Large intestine (tissue), 3 donors: Measurements from ENCODE around the gene RTN3. TPM values are rescaled to one million over a fixed set of nuclear protein-coding genes. Genes with fewer than 3 reads are reported as not detected.

Experiments
- DNase-seq, 2 donors: peaks; one replicate each; pipeline versions ENCODE4 v3.0.0 to v3.0.0-alpha.2; 2013
- H3K27ac ChIP-seq: one replicate; pipeline ENCODE4 v1.5.1; 2013; ENCODE audit warnings: low read length
- H3K27me3 ChIP-seq: 2 replicates; pipeline ENCODE4 v1.6.1; 2013; ENCODE audit warnings: low read length; ENCODE audit not compliant: control insufficient read depth, insufficient read depth
- H3K36me3 ChIP-seq: 2 replicates; pipeline ENCODE4 v1.6.1; 2013; ENCODE audit warnings: low read length; ENCODE audit not compliant: control insufficient read depth, insufficient read depth
- H3K4me1 ChIP-seq: one replicate; pipeline ENCODE4 v1.6.1; 2013; ENCODE audit warnings: low read length; ENCODE audit not compliant: control insufficient read depth, insufficient read depth
- H3K4me3 ChIP-seq: one replicate; pipeline ENCODE4 v1.5.1; 2013; ENCODE audit warnings: low read length
- H3K9me3 ChIP-seq: one replicate; pipeline ENCODE4 v1.6.1; 2013; ENCODE audit warnings: mild to moderate bottlenecking, low read depth, low read length, moderate library complexity; ENCODE audit not compliant: control insufficient read depth
- WGBS: methylation state at CpG from one replicate; pipeline ENCODE4 v1.1.5; 2013; ENCODE audit warnings: low lambda C conversion rate; ENCODE audit not compliant: insufficient coverage; 5-methylcytosine and 5-hydroxymethylcytosine counted together
- polyA plus RNA-seq: library from polyadenylated mRNA; unstranded; fragments of 120-200 nt; gene quantifications from one replicate; pipeline ENCODE4 v1.2.1, GENCODE V29; 2013

The RTN3 gene
- polyA plus RNA-seq, 1 donor: 103 TPM

DNA sequence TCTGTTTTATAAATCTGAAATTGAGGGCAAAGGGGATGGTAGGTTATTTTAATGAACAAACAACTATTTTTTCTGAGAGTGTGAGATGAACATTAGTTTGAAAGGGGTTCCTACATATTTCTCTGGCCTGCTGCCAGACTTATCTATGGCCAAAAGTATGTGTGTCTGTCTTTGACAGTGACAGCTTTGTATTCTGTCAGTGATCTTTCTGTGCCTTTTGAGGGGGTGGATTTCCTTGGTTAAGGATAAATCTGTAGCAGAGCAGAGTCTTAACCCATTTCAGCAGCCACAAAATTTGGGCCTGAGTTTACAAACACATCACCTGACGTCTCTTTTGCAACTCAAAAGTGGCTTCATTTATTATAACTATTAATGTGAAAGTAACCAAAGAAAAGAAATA lies 56.4 kb downstream of the RTN3 start:
- Histone ChIP-seq H3K36me3 (no peaks in the 10 kb centered on the region), H3K4me3 (no peak overlapping the region), H3K27me3 (no peaks in the 10 kb centered on the region), H3K4me1 (no peaks in the 10 kb centered on the region), H3K27ac (no peak overlapping the region), H3K9me3 (no peaks in the 10 kb centered on the region)
- no CpG with 5 or more reads among the region's 1 CpG for WGBS
- DNase-seq: no peak

- Histone ChIP-seq H3K27me3 (no peaks in the 10 kb centered on the region), H3K27ac (no peak overlapping the region), H3K4me3 (no peak overlapping the region), H3K9me3 (no peaks in the 10 kb centered on the region), H3K4me1 (no peaks in the 10 kb centered on the region), H3K36me3 (no peaks in the 10 kb centered on the region)
- DNase-seq: peak; percentile 40 to 51
- WGBS: 31% methylated on average over 6 of the region's 8 CpGs
Measured at GRCh38 chr11:63738720-63739360, 57.5 kb downstream of the RTN3 start.

DNA sequence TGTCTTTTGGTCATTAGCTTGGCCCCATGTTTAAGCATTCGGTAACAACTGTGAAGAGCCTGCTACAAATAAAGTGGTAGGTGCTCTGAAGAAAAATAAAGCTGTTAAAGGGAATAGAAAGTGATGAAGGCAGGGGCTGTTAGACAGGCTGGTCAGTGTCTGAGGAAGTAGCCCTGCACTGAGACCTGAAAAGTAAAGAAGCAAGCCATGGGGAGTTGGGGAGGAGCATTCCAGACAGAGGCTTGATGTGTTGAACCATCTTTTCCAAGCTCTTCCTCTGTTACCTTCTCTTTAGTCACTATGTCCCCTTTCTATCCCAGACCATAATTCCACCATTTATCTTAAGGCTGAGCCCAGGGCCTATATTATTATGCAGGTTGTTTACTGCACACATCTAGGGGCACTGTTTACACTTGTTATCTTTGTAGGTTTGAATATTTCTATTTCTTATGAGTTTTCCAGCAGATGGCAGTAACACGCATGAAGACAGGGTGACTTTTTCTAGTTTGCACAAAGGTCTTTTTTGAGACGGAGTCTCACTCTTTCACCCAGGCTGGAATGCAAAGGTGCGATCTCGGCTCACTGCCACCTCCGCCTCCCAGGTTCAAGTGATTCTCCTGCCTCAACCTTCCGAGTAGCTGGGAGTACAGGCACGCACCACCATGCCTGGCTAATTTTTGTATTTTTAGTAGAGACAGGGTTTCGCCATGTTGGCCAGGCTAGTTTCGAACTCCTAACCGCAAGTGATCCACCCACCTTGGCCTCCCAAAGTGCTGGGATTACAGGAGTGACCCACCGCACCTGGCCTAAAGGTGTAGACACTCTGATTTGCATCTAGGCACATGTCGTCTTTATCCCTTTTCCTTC lies 64.2 kb downstream of the RTN3 start:
- Histone ChIP-seq H3K27me3 (no peaks in the 10 kb centered on the region), H3K9me3 (no peaks in the 10 kb centered on the region), H3K36me3 (peaks cover 11% of the 10 kb centered on the region), H3K4me1 (no peaks in the 10 kb centered on the region), H3K4me3 (no peak overlapping the region), H3K27ac (no peak overlapping the region)
- WGBS: 90% methylated on average over 2 of the region's 13 CpGs
- DNase-seq: peak in 1 of 2 donors; percentile 31

GRCh38 chr11:63747011-63747410 lies 65.7 kb downstream of the RTN3 start:
- no peaks in the 10 kb centered on the region for H3K27me3 ChIP-seq
- H3K27ac ChIP-seq: no peak overlapping the region
- H3K9me3 ChIP-seq: no peaks in the 10 kb centered on the region
- 100% methylated on average over 1 of the region's 3 CpGs for whole genome bisulfite sequencing
- no peak overlapping the region for H3K4me3 ChIP-seq
- no peak for DNase-seq
- H3K36me3 ChIP-seq: peaks cover 18% of the 10 kb centered on the region
- no peaks in the 10 kb centered on the region for H3K4me1 ChIP-seq

DNA sequence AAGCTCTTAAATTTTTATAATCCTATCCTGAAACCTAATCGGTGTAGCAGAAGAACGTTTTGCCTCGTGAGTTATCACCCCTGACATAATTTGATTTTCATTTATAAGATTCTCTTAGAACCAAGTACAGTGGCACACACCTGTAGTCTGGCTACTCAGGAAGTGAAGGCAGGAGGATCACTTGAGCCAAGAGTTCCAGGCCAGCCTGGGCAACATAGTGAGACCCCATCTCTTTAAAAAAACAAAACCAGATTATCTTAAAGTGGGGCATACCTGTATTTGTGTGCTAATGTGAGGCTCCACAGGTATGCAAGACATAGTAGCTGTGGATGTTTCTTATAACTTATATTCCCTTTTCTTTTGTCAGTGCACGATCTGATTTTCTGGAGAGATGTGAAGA lies 68.3 kb downstream of the RTN3 start:
- Histone ChIP-seq H3K27ac (no peak overlapping the region), H3K27me3 (no peaks in the 10 kb centered on the region), H3K9me3 (no peaks in the 10 kb centered on the region), H3K36me3 (peaks cover 31% of the 10 kb centered on the region), H3K4me1 (no peaks in the 10 kb centered on the region), H3K4me3 (no peak overlapping the region)
- WGBS: 100% methylated on average over 2 of the region's 4 CpGs
- no peak for DNase-seq

- Histone ChIP-seq H3K4me3 (no peak overlapping the region), H3K27ac (no peak overlapping the region), H3K4me1 (no peaks in the 10 kb centered on the region), H3K36me3 (peaks cover 35% of the 10 kb centered on the region), H3K27me3 (no peaks in the 10 kb centered on the region), H3K9me3 (no peaks in the 10 kb centered on the region)
- WGBS: 61% methylated on average over 2 of the region's 5 CpGs
- no peak for DNase-seq
Measured at GRCh38 chr11:63756919-63757761, 75.8 kb downstream of the RTN3 start.

- DNase-seq: no peak
Measured at GRCh38 chr11:63760487-63761079, 79.3 kb downstream of the RTN3 start.

DNA sequence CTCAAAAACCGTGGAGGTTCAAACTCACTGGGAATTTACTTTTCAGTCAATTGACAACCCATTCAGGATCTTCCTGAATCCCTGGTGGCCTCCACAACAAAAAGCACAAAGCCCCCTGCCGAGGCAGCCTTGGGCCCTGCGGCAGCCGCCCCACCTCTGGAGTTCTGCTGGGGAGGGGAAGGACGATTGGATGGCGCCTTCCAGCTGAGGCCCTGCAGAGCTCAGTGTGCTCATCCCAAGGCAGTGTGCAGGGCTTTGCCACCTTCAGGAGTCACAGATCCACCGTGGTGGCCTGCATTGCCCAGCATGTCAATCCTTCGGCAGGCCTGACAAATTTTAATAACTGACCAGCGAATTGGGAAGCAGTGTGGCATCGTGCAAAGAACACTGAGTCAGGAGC lies 79.9 kb downstream of the RTN3 start:
- no peak for DNase-seq
- H3K9me3 ChIP-seq: peaks cover 3% of the 10 kb centered on the region
- no peak overlapping the region for H3K4me3 ChIP-seq
- no CpG with 5 or more reads among the region's 10 CpGs for WGBS
- peaks cover 41% of the 10 kb centered on the region for H3K36me3 ChIP-seq
- no peaks in the 10 kb centered on the region for H3K27me3 ChIP-seq
- H3K27ac ChIP-seq: no peak overlapping the region
- H3K4me1 ChIP-seq: peaks cover 28% of the 10 kb centered on the region

More at GRCh38 chr11:63760487-63761079, 79.3 kb downstream of the RTN3 start:
- Histone ChIP-seq H3K27ac (no peak overlapping the region), H3K36me3 (peaks cover 35% of the 10 kb centered on the region), H3K4me1 (peaks cover 22% of the 10 kb centered on the region), H3K4me3 (no peak overlapping the region), H3K9me3 (peaks cover under 1% of the 10 kb centered on the region), H3K27me3 (no peaks in the 10 kb centered on the region)
- no CpG with 5 or more reads among the region's 5 CpGs for WGBS

- peak in 1 of 2 donors; percentile 31 for DNase-seq
- H3K9me3 ChIP-seq: peaks cover 3% of the 10 kb centered on the region
- no CpG with 5 or more reads among the region's 34 CpGs for WGBS
- H3K27me3 ChIP-seq: no peaks in the 10 kb centered on the region
- H3K4me1 ChIP-seq: peaks cover 37% of the 10 kb centered on the region
- peaks cover 41% of the 10 kb centered on the region for H3K36me3 ChIP-seq
- peak overlapping the region; percentile 14 for H3K4me3 ChIP-seq
- H3K27ac ChIP-seq: peak overlapping the region; percentile 39
Measured at GRCh38 chr11:63761931-63762653, 80.8 kb downstream of the RTN3 start.
